ENCODE data around the gene VPS16. TPM values are rescaled to one million over a fixed set of nuclear protein-coding genes. Genes with fewer than 3 reads are reported as not detected.
"Not testable (repeated sequence)": the region's sequence is repeated elsewhere in the genome, so short reads cannot be mapped to it uniquely, and the experiment has no call there.

Gene VPS16
- polyA plus RNA-seq, 3 donors from 2014 or later = 61.8 to 81.3 (median 76.5) TPM

DNA sequence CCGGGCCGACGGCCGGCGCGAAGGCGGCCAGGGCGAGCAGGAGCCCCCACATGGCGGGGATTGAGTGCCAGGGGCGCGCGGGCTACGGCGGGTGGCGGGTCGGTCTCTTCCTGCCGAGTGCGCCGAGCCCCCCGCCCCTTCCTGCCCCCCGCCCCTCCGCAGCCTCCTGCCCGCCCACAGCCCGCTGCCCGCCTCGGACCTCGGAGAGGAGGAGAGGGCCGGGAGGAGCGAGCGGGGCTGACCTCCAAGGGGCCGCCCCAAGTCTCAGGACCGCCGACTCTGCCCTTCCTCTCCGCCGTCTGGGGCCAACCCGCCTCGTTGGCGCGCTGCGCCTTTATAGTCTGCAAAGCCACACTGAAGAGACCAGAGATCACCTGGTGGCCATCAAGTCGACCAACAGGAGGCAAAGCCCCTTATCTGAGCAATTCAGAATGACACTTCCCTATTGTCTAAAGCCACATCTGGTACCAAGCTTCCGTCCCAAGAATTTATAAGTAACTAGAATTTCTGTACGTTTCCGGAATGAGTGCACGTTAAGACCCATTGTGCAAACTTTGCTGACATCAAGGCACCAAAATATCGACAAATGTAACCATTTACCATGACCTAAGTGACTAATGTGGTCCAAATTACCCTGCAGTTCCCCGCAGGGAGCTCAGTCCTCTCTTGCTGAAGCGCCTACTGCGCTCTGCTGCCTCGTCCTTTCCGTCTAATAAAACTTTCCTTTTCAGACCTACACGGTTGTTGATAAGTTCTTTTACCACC is 39.8 kb upstream of the VPS16 start, which contains the start of gene CPXM1:
Gene CPXM1 (minus strand): TSS at position 107 of the 765 bp plus-strand sequence. CDS start 55 bp downstream, at position 52.
- Mint-ChIP-seq H3K4me1 (peaks cover 21 to 22% of the 10 kb centered on the region in 2 donors), H3K27ac (peak within 1 kb of the TSS in 3 of 6 donors; percentile 2 to 80 (median 14)), H3K9me3 (peaks cover 0 to 2% (median 0%) of the 10 kb centered on the region in 6 donors), H3K27me3 (ENCODE audit: low read depth in 3 of 3) (peaks cover 25 to 27% (median 27%) of the 10 kb centered on the region in 3 donors), H3K4me3 (peak within 1 kb of the TSS; percentile 86 to 96 (median 88)), H3K36me3 (peaks cover 0 to 4% (median 0%) of the 10 kb centered on the region in 3 donors)
- peak in 2 of 3 donors; percentile 15 to 22 for DNase-seq

DNA sequence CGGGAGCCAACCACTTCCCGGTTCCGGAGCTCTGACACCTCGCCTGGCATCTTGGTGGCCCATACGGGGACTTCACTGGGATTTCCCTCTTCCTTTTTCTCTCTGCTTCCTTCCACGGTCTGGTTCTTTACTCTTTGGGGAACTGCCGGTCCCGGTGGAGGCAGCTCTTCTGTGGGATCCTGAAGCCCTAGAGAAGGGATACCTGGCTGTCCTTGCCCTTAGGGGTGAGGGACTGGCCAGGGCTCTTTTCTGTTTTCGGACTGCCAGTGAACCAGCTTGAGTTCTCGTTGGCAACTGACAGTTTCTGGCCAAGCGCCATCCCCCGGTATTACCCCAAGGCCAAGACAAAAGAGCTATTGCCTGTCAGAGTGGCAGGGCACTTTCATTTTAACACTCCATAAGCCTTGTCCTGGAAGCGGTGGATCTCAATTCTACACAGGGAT is 39.2 kb upstream of the VPS16 start:
- H3K9me3 Mint-ChIP-seq = peaks cover 0 to 2% (median 0%) of the 10 kb centered on the region in 6 donors
- H3K4me1 Mint-ChIP-seq = peaks cover 21 to 22% of the 10 kb centered on the region in 2 donors
- H3K27ac Mint-ChIP-seq = no peak overlapping the region
- H3K36me3 Mint-ChIP-seq = peaks cover 0 to 7% (median 0%) of the 10 kb centered on the region in 3 donors
- H3K4me3 Mint-ChIP-seq = peak overlapping the region; percentile 76 to 88 (median 84)
- no peak for DNase-seq
- peaks cover 29 to 31% (median 29%) of the 10 kb centered on the region in 3 donors for H3K27me3 Mint-ChIP-seq (ENCODE audit: low read depth in 3 of 3)

DNA sequence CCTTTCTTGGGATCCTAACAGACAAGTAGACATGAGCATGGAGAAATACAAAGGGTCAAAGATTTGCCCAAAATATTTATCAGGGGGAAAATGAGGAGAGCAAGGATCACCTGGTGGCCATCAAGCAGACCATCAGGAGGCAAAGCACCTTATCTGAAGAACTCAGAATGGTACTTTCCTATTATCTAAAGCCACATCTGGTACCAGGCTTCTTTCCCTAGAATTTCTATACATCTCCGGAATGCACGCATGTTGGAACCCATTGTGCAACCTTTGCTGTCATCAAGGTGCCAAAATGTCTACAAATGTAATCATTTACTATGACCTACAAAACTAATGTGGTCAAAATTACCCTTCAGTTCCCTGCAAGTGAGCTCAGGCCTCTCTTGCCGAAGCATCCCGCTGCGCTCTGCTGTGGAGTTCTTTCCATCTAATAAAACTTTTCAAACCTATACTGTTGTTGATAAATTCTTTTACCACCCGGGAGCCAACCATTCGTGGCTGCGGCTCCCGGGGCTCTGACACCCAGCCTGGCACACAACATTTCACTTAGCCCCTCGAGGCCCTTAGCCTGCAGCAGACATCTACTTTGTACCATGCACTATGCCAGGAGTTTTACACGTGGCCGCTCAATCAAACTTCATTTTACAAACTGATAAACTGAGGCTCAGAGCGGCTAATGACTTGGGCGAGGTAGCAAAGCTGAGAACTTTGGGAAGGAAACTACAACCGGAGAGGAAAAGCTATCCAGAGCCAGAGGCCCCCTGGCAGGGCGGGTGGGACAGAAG is 36.3 kb upstream of the VPS16 start:
- H3K36me3 Mint-ChIP-seq = peaks cover 0 to 8% (median 0%) of the 10 kb centered on the region in 3 donors
- H3K9me3 Mint-ChIP-seq = peaks cover 0 to 2% (median 0%) of the 10 kb centered on the region in 6 donors
- H3K4me1 Mint-ChIP-seq = peaks cover 21 to 22% of the 10 kb centered on the region in 2 donors
- no peak overlapping the region for H3K4me3 Mint-ChIP-seq
- no peak overlapping the region for H3K27ac Mint-ChIP-seq
- H3K27me3 Mint-ChIP-seq (ENCODE audit: low read depth in 3 of 3) = peaks cover 26 to 34% (median 29%) of the 10 kb centered on the region in 3 donors
- DNase-seq = no peak

DNA sequence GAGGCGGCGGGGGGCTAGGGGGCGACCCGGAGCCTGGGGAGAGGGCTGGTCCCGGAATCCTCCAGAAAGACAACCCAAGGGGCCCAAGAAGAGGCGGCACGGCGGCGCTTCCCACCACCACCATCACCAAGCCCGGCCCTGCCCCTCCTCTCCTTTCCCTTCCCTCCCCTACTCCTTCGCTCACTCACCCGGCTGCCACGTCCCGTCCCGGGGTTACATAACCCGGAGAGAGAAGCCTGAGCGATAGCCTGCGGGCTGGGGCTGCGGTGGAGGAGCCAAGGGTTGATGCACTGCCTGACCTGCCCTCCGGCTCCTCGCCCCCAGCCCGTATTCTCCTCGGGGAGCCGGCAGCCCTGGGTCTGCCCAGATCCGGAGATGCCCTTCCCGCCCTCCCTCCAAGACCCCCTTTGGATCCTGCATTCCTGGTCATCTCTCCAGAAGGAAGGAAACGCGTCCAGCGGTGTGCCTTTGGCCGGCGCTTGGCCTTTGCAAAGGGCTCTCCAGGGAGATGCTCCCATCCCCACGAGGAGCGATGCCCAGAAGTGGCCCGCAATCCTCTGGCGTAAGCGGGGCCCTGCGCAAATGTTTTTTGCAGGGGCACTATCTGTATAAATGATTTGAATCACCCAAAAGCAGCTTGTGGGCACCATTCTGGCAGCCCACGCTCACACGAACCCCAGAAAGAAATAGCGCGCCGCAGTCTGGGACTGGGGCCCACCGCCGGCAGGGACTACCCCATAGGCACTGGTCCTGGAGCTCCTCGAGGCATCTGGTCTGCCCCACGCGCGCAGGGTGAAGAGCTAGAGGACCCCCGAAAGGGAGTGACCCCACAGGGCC is 35.5 kb upstream of the VPS16 start:
- peaks cover 0 to 8% (median 0%) of the 10 kb centered on the region in 3 donors for H3K36me3 Mint-ChIP-seq
- H3K9me3 Mint-ChIP-seq = peaks cover 0 to under 1% (median 0%) of the 10 kb centered on the region in 6 donors
- H3K27ac Mint-ChIP-seq = no peak overlapping the region
- no peak for DNase-seq
- no peak overlapping the region for H3K4me3 Mint-ChIP-seq
- peaks cover 12 to 15% of the 10 kb centered on the region in 2 donors for H3K4me1 Mint-ChIP-seq
- peaks cover 21 to 29% (median 28%) of the 10 kb centered on the region in 3 donors for H3K27me3 Mint-ChIP-seq (ENCODE audit: low read depth in 3 of 3)

DNA sequence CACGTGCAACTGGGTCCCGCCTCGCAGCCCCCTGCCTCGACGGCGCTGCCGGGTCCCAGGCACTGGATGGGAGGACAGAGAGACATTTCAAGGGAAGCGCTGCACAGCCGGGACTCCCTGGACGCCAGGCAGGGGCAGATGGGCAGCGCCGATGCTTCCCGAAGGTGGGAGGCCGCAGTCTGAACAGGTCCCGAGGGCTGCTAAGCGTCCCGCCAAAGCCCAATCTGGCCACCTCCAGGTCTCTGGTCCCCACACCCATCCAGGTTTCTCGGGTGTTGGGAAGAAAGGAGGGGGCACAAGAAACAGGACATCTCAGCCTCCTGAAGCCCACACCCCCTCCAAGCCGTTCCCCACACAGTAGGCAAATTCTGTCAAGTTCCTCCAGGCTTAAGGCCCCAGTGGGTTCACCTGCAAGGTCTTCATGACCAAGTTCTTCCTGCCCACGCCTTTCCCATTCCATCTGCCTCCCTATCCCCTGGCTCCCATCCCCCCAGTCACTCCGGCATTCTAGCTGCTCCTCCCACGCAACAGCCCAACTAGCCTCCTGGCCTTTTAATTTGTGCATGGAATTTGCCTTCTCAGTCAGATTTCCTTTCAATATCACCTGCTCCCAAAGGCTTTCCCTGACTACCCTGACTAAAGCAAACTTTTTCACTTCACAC is 34.7 kb upstream of the VPS16 start:
- peaks cover 20 to 26% (median 24%) of the 10 kb centered on the region in 3 donors for H3K27me3 Mint-ChIP-seq (ENCODE audit: low read depth in 3 of 3)
- H3K36me3 Mint-ChIP-seq = peaks cover 0 to 8% (median 0%) of the 10 kb centered on the region in 3 donors
- H3K4me1 Mint-ChIP-seq = peaks cover 8% of the 10 kb centered on the region in 2 donors
- no peak overlapping the region for H3K27ac Mint-ChIP-seq
- no peak for DNase-seq
- no peaks in the 10 kb centered on the region for H3K9me3 Mint-ChIP-seq
- peak overlapping the region in 1 of 5 donors; percentile 53 for H3K4me3 Mint-ChIP-seq

DNA sequence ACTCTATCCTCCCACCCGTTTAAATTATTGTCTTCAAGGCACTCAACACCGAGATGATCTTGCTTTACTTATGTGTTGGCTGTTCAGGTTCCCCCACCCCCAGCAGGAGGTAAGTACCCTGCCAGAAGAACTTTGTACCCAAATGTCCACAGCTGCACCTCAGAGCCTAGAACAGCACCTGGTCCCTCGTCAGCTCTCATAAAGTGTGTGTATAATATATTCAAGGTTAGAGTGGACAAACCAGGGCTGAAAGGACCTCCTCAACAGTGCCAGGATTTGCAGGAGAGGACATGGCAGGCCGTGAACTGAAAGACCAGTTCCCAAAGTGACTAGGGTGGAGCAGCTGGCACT is 34.2 kb upstream of the VPS16 start:
- peaks cover 18 to 25% (median 24%) of the 10 kb centered on the region in 3 donors for H3K27me3 Mint-ChIP-seq (ENCODE audit: low read depth in 3 of 3)

DNA sequence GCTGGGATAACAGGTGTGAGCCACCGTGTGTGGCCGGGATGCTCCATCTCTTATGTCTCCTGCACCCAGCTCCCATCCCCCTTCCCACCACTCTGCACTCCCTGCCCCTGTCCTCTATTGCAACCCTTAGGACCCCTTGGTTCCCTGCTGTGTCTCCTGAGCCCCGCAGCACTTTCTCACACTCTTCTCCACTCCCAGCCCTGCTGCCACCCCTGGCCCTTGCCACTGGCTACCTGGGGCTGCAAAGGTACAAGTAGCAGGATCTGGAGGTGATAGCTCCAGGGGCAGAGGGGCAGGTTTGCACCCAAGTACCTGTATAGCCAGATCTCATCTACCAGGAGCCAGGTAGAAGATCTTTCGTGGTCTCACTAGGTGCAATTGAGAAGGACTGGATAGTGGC is 33.5 kb upstream of the VPS16 start:
- H3K4me1 Mint-ChIP-seq = no peaks in the 10 kb centered on the region
- peaks cover 0 to 2% (median under 1%) of the 10 kb centered on the region in 6 donors for H3K9me3 Mint-ChIP-seq
- H3K27me3 Mint-ChIP-seq (ENCODE audit: low read depth in 3 of 3) = peaks cover 18 to 26% (median 22%) of the 10 kb centered on the region in 3 donors
- no peak overlapping the region for H3K27ac Mint-ChIP-seq
- peaks cover 2 to 8% (median 2%) of the 10 kb centered on the region in 3 donors for H3K36me3 Mint-ChIP-seq
- no peak for DNase-seq
- H3K4me3 Mint-ChIP-seq = no peak overlapping the region

More for the DNA sequence above, 34.2 kb upstream of the VPS16 start:
- no peak for DNase-seq
- no peaks in the 10 kb centered on the region for H3K9me3 Mint-ChIP-seq
- H3K27ac Mint-ChIP-seq = no peak overlapping the region
- peaks cover 0 to 8% (median 0%) of the 10 kb centered on the region in 3 donors for H3K36me3 Mint-ChIP-seq
- peak overlapping the region in 1 of 5 donors; percentile 53 for H3K4me3 Mint-ChIP-seq
- peaks cover 3% of the 10 kb centered on the region in 2 donors for H3K4me1 Mint-ChIP-seq

DNA sequence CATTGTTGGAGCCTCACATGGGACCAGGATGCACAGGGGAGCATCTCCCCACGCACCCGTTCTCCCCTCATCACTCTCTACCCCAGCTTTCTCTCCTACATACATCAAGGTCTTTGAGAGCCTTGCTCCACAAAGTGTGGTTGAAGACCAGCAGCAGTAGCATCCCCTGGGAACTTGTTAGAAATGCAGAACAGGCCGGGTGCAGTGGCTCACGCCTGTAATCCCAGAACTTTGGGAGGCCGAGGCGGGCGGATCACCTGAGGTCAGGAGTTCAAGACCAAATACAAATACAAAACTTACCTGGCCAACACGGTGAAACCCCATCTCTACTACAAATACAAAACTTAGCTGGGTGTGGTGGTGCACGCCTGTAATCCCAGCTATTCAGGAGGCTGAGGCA is 32.6 kb upstream of the VPS16 start:
- DNase-seq, H3K9me3 Mint-ChIP-seq, H3K27ac Mint-ChIP-seq, H3K4me3 Mint-ChIP-seq, H3K4me1 Mint-ChIP-seq, H3K36me3 Mint-ChIP-seq: not testable (repeated sequence)
- H3K27me3 Mint-ChIP-seq (ENCODE audit: low read depth in 3 of 3) = peaks cover 13 to 29% (median 21%) of the 10 kb centered on the region in 3 donors

DNA sequence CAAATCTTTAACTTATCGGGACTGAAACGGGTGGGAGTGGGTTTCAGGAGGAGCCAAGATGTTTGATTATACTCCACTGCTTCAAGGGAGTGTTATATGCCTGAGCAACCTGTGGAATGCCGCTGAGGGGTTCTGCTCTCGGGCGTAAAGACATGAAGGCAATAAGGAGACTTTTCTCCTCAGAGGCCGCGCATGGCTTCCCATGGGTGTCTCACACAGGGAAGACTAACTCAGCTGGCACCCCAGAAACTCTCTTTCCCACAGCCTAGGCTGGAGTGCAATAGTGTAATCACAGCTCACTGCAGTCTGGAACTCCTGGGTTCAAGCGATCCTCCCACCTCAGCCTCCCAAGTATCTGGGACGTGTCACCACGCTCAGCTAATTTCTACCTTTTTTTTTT is 30.9 kb upstream of the VPS16 start:
- no peak for DNase-seq
- H3K9me3 Mint-ChIP-seq = peaks cover 0 to 9% (median 3%) of the 10 kb centered on the region in 6 donors
- peaks cover 0 to 2% of the 10 kb centered on the region in 2 donors for H3K4me1 Mint-ChIP-seq
- no peak overlapping the region for H3K4me3 Mint-ChIP-seq
- H3K27me3 Mint-ChIP-seq (ENCODE audit: low read depth in 3 of 3) = peaks cover 7 to 22% (median 15%) of the 10 kb centered on the region in 3 donors
- H3K27ac Mint-ChIP-seq = no peak overlapping the region
- peaks cover 5 to 11% (median 10%) of the 10 kb centered on the region in 3 donors for H3K36me3 Mint-ChIP-seq

DNA sequence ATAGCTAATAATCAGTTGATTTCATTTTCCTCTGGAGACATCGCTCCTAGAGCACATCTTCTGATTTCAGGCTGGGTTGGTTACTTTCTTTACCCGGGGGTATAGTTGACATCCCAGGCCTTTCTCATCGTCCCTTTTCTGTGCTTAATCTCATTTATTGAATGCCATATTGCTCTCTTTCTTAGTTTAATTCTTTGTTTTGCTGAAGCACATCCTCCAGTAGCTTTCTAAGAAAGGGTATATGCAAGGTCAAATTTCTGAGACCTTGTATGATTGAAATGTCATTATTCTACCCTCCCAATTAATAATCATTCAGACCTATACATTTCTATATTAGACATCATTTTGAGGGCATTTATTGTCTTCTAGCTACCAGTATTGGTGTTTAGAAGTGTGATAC is 28.4 kb upstream of the VPS16 start:
- Mint-ChIP-seq H3K36me3 (peaks cover 0 to 11% (median 10%) of the 10 kb centered on the region in 3 donors), H3K9me3 (peaks cover 0 to 9% (median 3%) of the 10 kb centered on the region in 6 donors), H3K4me1 (peaks cover 0 to 4% of the 10 kb centered on the region in 2 donors), H3K27ac (no peak overlapping the region), H3K4me3 (no peak overlapping the region), H3K27me3 (ENCODE audit: low read depth in 3 of 3) (peaks cover 4 to 16% (median 9%) of the 10 kb centered on the region in 3 donors)
- no peak for DNase-seq

DNA sequence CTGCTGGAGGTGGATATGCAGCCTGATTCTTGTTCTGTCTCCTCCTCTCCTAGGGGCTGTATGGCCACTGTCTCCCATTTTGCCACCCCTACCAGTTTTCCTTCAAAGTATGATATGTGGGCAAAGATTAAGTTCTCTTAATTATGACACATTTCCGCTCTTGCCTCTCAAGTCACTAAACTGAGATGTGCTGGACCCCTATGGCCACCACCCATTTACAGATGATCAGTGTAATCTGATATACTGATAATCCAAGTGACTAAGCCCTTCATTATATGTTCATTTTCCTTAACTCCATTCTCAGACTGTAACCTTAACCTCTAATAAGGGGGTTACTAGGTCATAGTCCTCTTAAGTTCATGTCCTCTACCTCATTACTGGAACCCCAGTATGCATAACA is 26.5 kb upstream of the VPS16 start:
- no peak for DNase-seq
- H3K9me3 Mint-ChIP-seq = peaks cover 0 to 9% (median 3%) of the 10 kb centered on the region in 6 donors
- no peak overlapping the region for H3K4me3 Mint-ChIP-seq
- H3K36me3 Mint-ChIP-seq = peaks cover 0 to 11% (median 10%) of the 10 kb centered on the region in 3 donors
- peaks cover 2 to 11% (median 9%) of the 10 kb centered on the region in 3 donors for H3K27me3 Mint-ChIP-seq (ENCODE audit: low read depth in 3 of 3)
- peaks cover 0 to 7% of the 10 kb centered on the region in 2 donors for H3K4me1 Mint-ChIP-seq
- no peak overlapping the region for H3K27ac Mint-ChIP-seq

DNA sequence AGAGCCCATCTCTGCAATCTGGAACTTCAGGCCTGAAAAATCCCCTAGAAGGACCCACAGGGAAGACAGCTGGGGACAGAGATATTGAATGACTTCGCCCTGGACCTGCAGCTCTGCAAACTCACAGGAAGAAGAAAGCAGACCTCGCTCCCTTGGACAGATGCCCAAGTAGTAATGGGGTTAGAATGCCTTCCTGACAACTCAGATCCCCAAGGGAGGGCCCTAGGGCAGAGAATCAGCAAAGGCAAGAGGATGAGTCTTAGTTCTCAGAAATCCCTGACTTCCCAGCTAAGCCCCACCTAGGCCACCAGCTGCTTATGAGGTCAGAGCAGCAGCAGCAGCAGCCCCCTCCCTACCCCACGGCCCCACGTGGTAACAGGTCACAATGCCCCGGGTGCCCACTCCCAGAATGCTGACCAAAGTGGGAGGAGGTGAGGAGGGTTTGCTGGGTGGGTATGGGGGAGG is 25.9 kb upstream of the VPS16 start, which contains the start of gene C20orf141:
Gene C20orf141 (plus strand): TSS at position 401 of the 465 bp plus-strand sequence. CDS start 198 bp downstream, outside the sequence.
- H3K27me3 Mint-ChIP-seq (ENCODE audit: low read depth in 3 of 3) = peaks cover 0 to 9% (median 9%) of the 10 kb centered on the region in 3 donors
- H3K4me1 Mint-ChIP-seq = peaks cover 0 to 7% of the 10 kb centered on the region in 2 donors
- no peak within 1 kb of the TSS for H3K27ac Mint-ChIP-seq
- H3K36me3 Mint-ChIP-seq = peaks cover 0 to 11% (median 10%) of the 10 kb centered on the region in 3 donors
- DNase-seq = no peak
- no peak within 1 kb of the TSS for H3K4me3 Mint-ChIP-seq
- H3K9me3 Mint-ChIP-seq = peaks cover 0 to 9% (median 3%) of the 10 kb centered on the region in 6 donors
